Measurements from ENCODE around the gene SMYD3. TPM values are rescaled to one million over a fixed set of nuclear protein-coding genes. Genes with fewer than 3 reads are reported as not detected.
A peak's percentile ranks its signal among the peaks of the same experiment; 100 is the strongest.
"Not testable (repeated sequence)": the region's sequence is repeated elsewhere in the genome, so short reads cannot be mapped to it uniquely, and the experiment has no call there.

Gene SMYD3
- total RNA-seq, 1 donor from 2014 or later: 27.2 TPM

DNA sequence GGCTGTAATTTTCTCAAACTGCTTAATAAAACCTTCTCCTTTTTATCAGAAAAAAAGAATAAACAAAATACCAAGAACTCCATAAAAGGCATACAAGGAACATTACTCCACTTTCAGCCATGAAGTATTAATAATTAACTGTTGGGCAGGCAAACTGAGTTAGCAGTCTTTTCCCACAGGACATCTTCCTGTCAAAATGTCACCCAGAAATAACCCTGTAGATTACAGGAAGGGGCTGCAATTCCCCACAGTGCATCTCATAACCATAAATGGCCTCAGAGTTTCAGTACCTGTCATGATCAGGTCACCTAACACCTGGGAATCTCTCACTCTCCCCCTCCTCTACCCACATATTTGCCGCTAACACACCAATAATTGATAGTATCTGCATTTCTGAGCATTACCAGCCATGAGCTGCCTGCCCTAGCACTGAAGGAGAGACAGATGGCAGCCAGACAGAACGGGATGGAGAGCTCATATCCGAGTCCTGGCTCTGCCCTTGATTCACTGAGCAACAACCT is 475.0 kb downstream of the SMYD3 start:
- TF ChIP-seq, protein P1, sequence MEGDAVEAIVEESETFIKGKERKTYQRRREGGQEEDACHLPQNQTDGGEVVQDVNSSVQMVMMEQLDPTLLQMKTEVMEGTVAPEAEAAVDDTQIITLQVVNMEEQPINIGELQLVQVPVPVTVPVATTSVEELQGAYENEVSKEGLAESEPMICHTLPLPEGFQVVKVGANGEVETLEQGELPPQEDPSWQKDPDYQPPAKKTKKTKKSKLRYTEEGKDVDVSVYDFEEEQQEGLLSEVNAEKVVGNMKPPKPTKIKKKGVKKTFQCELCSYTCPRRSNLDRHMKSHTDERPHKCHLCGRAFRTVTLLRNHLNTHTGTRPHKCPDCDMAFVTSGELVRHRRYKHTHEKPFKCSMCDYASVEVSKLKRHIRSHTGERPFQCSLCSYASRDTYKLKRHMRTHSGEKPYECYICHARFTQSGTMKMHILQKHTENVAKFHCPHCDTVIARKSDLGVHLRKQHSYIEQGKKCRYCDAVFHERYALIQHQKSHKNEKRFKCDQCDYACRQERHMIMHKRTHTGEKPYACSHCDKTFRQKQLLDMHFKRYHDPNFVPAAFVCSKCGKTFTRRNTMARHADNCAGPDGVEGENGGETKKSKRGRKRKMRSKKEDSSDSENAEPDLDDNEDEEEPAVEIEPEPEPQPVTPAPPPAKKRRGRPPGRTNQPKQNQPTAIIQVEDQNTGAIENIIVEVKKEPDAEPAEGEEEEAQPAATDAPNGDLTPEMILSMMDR (IDR thresholded peaks at IDR 0.05): no peak
- Histone ChIP-seq H3K4me1 (peaks cover 7% of the 10 kb centered on the region), H3K27ac (no peak overlapping the region), H3K36me3 (no peaks in the 10 kb centered on the region), H3K4me3 (no peak overlapping the region), H3K27me3 (no peaks in the 10 kb centered on the region), H3K9me3 (no peaks in the 10 kb centered on the region)
- DNase-seq: no peak
- ATAC-seq: no peak
- intact Hi-C loops (cut with DNase I): no loop called here

DNA sequence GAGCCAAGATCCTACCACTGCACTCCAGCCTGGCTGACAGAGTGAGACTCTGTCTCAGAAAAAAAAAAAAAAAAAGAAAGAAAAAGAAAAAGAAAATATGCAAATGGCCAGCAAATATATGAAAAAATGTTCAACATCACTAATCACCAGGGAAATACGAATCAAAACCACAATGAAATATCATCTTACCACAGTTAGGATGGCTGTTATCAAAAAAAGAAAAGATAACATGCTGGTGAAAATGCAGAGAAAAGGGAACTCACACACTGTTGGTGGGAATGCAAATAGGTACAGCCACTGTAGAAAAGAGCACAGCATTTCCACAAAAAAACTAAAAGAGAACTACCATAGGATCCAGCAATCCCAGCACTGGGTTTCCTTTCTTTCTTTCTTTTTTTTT is 477.5 kb downstream of the SMYD3 start:
- no peaks in the 10 kb centered on the region for H3K36me3 ChIP-seq
- ATAC-seq (no peak), DNase-seq (no peak)
- H3K27ac ChIP-seq: no peak overlapping the region
- H3K9me3 ChIP-seq: no peaks in the 10 kb centered on the region
- intact Hi-C loops (cut with DNase I): no loop called here
- TF ChIP-seq, protein P1 (IDR thresholded peaks at IDR 0.05): no peak
- peaks cover 7% of the 10 kb centered on the region for H3K4me1 ChIP-seq
- H3K27me3 ChIP-seq: no peaks in the 10 kb centered on the region
- no peak overlapping the region for H3K4me3 ChIP-seq

DNA sequence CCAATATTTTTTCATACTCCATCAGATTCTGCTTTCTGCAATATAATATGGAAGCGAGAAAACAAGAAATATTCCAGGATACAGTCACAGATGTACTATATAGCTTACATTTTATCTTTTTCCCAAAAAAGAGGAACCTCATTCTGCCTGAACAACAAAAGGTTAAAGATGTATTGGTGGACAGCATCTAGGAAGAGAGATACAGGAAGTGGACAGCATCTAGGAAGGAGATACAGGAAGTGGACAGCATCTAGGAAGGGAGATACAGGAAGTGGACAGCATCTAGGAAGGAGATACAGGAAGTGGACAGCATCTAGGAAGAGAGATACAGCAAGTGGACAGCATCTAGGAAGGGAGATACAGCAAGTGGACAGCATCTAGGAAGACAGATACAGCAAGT is 483.0 kb downstream of the SMYD3 start:
- H3K4me1 ChIP-seq; intact Hi-C loops (cut with DNase I); ATAC-seq; H3K4me3 ChIP-seq; H3K36me3 ChIP-seq; H3K27ac ChIP-seq; H3K9me3 ChIP-seq; H3K27me3 ChIP-seq; DNase-seq: not testable (repeated sequence)

DNA sequence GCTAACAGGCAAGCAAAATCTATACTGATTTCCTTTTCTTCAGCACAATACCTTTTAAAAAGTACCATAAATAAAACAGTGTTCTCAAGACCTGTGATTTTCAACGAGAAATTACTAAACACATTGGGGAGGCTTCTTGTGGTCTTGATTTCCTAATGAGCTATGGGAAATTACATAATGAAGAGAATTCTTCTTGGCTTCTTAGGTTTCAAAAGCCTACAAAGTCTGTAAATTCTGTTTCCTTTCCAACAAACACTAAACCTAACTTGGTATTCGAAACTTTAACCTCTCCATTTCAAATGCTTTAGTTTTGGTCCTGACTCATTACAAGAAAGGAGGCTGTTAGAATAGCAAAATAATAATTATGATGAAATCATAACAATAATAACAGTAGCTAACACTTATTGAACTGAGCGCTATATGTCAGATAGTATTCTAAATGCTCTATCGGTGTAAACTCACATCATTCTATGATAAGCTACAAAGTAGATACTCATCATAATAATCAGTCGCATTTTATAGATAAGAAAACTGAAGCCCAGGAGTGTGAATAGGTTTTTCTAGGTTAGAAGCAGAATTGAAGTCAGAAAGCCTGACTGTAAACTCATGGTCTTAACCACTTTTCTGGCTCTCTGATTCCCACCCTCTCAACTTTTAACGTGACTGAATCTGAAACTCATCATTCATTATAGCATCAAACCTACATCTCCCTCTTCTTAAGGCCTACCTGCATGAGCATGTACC is 486.7 kb downstream of the SMYD3 start:
- ATAC-seq (no peak), DNase-seq (no peak)
- TF ChIP-seq, protein P1 (IDR thresholded peaks at IDR 0.05): no peak
- H3K27ac ChIP-seq: no peak overlapping the region
- H3K9me3 ChIP-seq: no peaks in the 10 kb centered on the region
- intact Hi-C loops (cut with DNase I): no loop called here
- no peaks in the 10 kb centered on the region for H3K4me1 ChIP-seq
- no peak overlapping the region for H3K4me3 ChIP-seq
- no peaks in the 10 kb centered on the region for H3K27me3 ChIP-seq
- no peaks in the 10 kb centered on the region for H3K36me3 ChIP-seq

DNA sequence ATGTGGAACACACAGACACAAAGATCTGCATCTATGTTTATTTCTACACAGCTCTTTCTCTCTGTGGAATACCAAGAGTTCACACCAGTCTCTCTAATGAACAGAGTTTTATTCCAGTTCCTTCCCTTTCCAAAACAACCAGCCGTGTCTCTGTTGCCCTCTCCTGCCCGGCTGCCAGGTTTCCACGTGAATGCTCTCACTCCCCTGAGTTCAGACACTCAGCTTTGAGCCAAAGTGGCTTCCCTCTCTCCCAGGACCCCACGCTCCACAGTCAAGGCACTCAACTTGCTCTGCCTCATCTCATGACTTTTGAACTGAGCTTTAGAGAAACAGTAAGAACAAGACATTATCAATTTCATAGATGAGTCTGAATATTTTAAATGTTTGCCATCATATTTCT is 488.9 kb downstream of the SMYD3 start:
- DNase-seq: no peak
- no peak for ATAC-seq
- no peaks in the 10 kb centered on the region for H3K27me3 ChIP-seq
- intact Hi-C loops (cut with DNase I): no loop called here
- H3K4me1 ChIP-seq: no peaks in the 10 kb centered on the region
- no peaks in the 10 kb centered on the region for H3K9me3 ChIP-seq
- TF ChIP-seq, protein P1 (IDR thresholded peaks at IDR 0.05): no peak
- H3K4me3 ChIP-seq: no peak overlapping the region
- H3K27ac ChIP-seq: no peak overlapping the region
- H3K36me3 ChIP-seq: no peaks in the 10 kb centered on the region

DNA sequence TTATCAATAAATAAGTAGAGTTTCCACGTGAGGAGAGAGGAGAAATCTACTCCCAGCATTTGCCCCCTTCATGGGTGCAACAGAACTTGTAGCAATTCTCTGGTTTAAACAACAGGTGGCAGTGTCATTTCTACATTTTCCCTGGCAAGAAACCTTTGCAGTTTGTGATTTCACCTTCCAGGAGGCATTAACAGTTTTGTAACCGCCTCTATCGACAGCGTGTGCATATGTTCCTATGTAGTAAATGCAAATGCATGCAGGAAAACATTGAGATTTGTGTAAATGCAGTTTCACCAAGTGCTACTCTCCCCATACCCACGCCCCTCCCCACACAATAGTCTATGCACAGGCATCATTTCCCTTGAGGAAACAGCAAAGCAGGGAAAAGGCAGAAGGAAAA is 494.7 kb downstream of the SMYD3 start:
- Histone ChIP-seq H3K4me3 (no peak overlapping the region), H3K4me1 (peaks cover 4% of the 10 kb centered on the region), H3K27me3 (no peaks in the 10 kb centered on the region), H3K36me3 (no peaks in the 10 kb centered on the region), H3K9me3 (no peaks in the 10 kb centered on the region), H3K27ac (no peak overlapping the region)
- ATAC-seq (peak; percentile 55), DNase-seq (no peak)
- TF ChIP-seq, protein P1 (IDR thresholded peaks at IDR 0.05): peak; percentile 67
- intact Hi-C loops (cut with DNase I): no loop called here
